A204.1 (cell line): Measurements from ENCODE around the gene DUSP28.

Experiments
- FAIRE-seq: peaks from 2 replicates; lab custom pipeline; 2012; peaks lifted over from hg19 to GRCh38; lab: Jason Lieb, UNC

Gene DUSP28

DNA sequence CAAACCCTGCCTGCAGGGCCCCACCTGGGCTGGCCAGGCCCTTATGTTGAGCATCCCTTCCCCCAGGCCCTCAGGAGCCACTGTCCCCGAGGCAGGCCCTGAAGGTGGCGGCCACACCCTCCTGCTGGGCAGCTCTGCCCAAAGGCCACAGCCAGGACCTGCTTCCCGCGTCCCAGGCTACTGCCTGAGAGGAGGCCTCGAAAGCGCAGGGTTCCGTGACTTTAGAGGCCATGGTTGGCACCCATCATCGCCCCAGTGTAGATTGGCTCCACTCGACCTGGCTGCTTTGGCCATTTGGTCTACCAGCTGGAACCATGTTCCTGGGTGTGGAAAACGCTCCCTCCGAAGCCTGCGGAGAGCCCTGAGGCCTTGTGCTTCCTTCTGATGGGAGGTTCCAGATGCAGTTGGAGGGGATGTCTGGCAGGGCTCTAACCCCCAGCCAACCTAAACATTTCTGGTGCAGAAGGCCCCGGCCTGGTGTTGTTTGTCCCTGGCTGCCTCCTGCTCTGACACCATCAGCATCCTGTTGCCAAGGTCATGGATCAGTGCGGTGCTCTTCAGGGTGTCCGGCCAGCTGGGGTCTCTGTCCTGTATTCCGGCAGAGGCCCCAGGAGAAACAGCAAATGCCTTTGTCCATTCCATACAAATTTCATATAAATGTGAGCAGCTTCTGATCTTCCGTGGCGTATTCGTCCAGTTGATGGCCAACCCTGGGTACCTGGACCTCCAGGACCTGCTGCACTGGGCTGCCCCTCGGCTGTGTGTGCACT lies 41.1 kb downstream of the DUSP28 start:
- no peak for FAIRE-seq

DNA sequence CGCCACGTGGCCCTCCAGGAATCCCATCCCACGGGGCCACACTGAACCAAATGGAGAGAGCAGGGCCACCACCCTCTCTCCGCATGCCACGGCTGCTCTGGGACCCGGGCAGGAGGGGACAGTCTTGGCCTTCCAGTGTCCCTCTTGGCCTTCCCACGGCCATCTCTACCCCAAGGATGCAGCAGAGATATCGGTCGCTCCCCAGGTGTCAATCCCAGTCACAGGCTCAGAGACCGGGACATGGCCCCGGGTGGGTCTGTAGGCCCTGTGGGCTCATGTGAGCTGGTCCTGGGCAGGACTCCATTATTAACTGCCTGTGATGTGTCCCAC lies 41.6 kb downstream of the DUSP28 start:
- no peak for FAIRE-seq

DNA sequence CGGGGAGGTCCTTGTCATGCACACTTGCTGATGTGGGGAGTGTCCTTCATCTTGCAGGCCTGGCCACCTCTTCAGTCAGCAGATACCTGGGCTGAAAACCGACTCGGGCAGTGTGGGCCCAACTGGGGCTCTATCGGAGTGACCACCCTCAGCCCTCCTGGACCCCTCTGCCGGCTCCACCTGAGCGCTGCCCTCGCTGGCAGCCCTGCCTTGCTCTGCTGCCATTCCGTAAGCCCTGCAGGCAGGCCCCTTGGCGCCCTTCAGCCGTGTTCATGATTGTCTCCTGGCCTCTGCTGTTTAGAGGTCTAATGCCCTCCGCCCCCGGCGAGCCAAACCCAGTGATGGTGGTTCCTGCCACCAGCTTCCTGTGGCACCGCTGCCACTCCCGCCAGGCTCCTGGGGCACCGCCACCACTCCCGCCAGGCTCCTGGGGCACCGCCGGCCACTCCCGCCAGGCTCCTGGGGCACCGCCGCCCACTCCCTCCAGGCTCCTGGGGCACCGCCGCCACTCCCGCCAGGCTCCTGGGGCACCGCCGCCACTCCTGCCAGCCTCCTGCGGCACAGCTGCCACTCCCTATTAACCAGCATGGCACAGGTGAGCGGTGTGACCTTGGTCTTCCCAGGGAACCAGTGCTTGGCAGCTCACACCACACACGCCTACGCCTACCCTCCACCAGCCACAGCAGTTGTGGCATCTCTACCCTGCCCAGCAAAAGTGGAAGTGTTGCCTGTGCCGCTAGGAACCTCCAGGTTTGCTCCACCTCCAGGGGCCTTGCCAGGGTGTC lies 42.3 kb downstream of the DUSP28 start:
- FAIRE-seq: no peak

DNA sequence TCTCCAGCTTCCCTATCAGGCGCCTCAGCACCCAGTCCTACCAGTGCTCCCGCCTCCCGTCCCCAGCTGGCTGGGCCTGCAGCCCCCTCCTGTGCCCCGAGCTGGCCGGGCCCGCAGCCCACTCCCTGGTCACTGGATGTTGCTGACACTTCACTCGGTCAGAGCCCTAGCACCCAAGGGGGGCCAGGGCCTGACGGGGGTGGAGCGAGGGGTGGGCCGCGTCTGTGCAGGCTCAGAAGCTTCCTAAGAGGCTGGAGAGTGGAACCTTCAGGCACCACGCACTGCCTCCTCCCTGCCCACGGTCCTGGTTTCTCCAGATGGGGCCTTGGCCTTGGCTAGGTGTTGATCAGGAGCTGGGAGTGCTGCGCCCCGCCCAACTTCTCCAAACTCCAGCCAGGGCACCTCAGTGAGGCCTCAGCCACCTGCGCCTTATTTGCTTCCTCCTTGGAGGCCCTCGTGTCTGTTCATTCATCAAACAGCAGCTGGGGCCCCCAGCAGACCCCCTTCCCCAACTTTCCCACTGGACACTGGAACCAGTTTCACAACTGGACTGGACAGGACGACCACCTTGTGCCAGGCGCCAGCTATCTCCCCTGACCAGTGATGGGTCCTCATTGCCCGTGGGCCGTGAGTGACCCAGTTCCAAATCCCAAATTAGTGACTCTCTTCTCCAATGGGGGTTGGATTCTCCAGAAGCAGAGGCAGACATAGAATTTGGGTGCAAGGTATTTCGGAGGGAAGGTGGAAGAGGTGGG lies 43.1 kb downstream of the DUSP28 start:
- no peak for FAIRE-seq

DNA sequence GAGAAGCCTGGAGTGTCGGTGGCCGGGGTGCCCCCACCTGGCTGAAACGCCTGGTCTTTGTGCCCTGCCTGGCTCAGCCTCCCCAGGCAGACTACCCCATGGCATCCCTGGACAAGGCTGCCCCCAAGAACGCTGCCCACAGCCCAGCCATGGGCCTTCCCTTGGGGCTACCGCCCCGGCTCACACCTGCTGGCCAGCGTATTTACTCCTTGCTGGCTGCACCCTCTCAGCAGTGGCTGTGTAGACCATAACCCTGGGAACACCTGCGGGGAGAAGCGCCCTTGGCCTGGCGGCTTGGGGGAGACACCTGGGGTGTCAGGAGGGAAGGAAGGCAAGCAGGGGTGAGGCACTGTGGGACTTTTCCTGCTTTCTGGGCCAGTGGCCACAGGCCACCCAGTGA lies 43.7 kb downstream of the DUSP28 start:
- no peak for FAIRE-seq

DNA sequence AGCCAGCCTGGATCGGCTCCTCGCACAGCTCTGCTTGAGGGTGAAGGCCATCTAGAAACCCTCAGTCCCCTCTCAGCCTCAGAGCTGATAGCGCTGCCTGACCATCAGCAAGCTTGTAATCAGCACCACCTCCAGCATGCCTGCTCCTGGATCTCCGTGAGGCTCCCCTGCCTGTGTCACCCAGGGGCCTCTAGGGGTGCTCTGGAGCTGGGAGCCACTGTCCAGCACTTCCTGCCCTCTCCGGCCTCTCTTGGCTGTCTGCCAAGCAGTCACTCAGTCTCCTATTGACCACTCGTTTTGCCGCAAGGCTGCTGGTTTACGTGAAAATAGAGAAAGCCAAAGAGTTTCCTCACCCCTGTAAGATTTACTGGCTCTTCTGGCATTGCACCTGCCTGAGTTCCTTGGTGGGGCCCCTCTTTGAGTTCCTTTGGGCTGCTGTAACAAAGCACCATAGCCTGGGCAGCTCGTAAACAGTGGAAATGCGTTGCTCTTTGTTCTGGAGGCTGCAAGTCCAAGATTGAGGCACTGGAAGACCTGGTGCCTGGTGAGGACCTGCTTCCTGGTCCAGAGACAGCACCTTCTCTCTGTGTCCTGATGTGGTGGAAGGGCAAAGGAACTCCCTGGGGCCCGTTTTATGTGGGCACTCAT lies 44.3 kb downstream of the DUSP28 start:
- FAIRE-seq: no peak

DNA sequence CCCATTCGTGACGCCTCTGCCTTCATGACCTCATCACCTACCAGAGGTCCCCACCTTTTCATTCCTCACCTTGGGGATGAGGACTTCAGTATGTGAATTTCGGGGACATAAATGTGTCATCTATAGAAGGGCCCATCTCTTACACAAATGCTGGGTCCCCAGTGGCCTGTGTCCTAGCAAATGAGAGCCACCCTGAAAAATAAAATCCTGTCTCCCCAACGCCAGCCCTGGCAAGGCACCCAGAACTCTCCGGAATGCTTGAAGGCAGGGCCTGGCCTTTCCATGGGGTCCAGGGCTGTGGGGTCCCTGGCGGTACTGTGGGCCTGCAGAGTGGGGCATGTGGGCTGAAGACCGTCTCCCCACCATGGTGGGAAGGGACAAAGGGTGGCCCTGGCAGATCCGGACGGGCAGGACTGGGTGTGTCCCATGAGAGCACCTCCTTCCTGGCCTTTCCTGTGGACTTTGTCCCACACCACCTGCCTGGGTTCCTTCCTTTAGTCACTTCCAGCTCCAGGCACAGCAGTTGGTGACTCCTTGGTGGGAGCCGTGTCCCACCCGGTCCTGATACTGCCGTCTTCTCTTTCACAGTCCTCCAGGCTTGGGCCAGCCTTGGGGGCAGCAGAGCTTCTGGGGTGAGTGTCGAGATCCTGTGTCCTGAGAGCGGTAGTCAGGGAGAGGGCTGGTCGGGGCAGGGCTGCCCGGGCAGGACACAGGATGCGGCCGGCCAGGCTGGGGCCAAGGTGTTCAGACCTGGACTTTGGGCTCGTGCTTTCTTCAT lies 45.0 kb downstream of the DUSP28 start:
- FAIRE-seq: no peak

DNA sequence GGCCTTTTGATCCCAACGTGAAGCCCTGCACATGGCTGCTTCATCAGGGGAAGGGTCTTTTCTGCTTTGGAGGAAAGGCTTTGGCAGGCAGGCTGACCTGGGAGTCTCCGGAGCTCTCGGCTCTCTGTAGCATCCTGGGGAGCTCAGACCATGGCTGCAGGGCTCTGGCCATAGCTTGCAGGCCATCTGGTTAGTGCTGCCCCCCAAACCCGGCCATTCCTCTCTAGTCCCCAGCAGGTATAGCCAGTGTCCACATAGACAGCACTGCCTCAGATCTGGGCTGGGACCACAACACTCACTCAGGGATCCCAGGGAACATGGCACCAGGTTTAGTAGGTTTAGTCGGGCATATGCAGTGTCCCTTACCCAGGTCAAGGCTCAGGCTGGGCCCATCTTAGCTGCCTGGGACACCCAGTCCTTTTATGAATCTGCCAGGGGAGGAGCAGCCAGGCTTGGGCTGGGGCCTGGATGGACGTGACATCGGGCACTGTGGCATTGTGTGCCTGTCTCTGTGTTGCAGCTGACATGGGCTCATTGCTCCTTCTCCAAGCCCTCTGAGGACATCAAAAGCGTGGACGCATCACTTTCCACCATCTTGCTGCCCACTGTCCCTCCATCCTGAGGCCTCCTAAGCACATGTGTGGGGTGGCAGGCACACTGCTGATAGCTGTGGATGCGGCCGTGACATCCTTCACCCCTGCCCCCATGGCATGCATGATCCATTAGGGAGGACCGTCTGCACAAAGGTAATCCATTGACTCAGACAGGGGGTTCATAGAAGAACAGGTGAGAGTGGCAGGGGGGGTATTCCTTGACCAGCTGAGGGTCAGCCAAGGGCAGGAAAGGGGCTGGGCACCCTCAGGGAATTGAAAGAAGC lies 45.9 kb downstream of the DUSP28 start:
- no peak for FAIRE-seq

DNA sequence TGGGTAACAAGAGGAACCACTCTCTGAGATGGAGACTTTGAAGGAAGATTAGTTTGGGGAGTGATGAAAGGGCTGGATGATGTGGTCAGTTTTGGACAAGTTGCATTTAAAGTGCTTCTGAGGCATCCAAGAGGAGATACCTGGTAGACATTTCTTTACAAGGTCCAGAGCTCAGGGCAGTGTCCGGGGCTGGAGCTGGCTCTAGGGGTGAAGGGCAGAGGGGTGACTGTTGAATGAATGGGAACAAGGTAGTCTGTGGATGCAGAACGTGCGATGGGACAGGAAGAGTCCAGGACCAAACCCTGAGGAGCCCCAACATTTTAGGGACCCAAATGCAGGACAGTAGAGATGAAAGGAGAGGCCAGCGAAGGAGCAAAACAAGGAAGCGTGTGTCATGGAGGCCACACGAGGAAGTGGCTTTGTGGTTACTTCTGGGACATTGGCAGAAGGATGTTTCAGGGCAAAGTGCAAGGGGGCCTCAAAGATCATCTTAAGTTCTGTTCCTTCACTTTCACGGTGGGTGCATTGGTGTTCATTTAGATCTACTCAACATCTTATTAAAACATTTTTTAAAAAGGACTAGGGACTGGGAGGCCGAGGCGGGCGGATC lies 51.5 kb downstream of the DUSP28 start:
- FAIRE-seq: no peak
